Thoracic aorta (tissue), 2 donors: ENCODE results near the gene KANK4. TPM values are rescaled to one million over a fixed set of nuclear protein-coding genes. Genes with fewer than 3 reads are reported as not detected.
"Not testable (repeated sequence)": the region's sequence is repeated elsewhere in the genome, so short reads cannot be mapped to it uniquely, and the experiment has no call there.

Source experiments
- ATAC-seq: fragments of 150-250 bp; one replicate; pipeline ENCODE4 v1.8.0; 2017; ENCODE audit warnings: low read depth; ENCODE audit not compliant: insufficient number of reproducible peaks, low FRiP score
- DNase-seq: peaks from one replicate; pipeline ENCODE4 v3.0.0-alpha.2; 2020; ENCODE audit warnings: low spot score
- H3K27ac ChIP-seq, 2 donors: fragments of 200-600 bp; sonication (generic); 1 replicate in 1 of 2; 2 replicates in 1 of 2; pipeline ENCODE4 v1.5.1; 2016; ENCODE audit warnings: mild to moderate bottlenecking in 2 of 2, moderate library complexity in 2 of 2
- H3K27me3 ChIP-seq: fragments of 200-600 bp; sonication (generic); replicated peaks from 2 replicates; pipeline ENCODE4 v1.6.0; 2016; ENCODE audit warnings: mild to moderate bottlenecking; ENCODE audit not compliant: insufficient read depth
- H3K36me3 ChIP-seq: fragments of 200-600 bp; sonication (generic); one replicate; pipeline ENCODE4 v1.5.1; 2016
- H3K4me1 ChIP-seq, 2 donors: fragments of 200-600 bp; sonication (generic); 1 replicate in 1 of 2; 2 replicates in 1 of 2; pipeline versions ENCODE4 v1.5.1 to v1.6.0; 2016; ENCODE audit warnings: low read depth in 2 of 2, mild to moderate bottlenecking in 1 of 2; ENCODE audit not compliant: control insufficient read depth in 1 of 2
- H3K4me3 ChIP-seq: fragments of 200-600 bp; sonication (generic); 2 replicates; pipeline ENCODE4 v1.5.1; 2016; ENCODE audit warnings: mild to moderate bottlenecking
- H3K9me3 ChIP-seq: fragments of 200-600 bp; sonication (generic); 2 replicates; pipeline ENCODE4 v1.5.1; 2016
- CTCF ChIP-seq: fragments of 200-600 bp; sonication (generic); IDR thresholded peaks from one replicate; pipeline ENCODE4 v1.5.1; 2019; ENCODE audit warnings: antibody characterized with exemption
- total RNA-seq, 2 donors: library from RNA; depleted of rRNA; stranded (reverse); fragments of >200 nt; gene quantifications; one replicate each; pipeline versions ENCODE4 v1.1.0 to v1.2.3, GENCODE V29; 2016

Gene KANK4
- total RNA-seq, 2 donors from 2014 or later = 0.28 TPM; not detected in 1

GRCh38 chr1:62241371-62242131 is 77.7 kb downstream of the KANK4 start:
- no peaks in the 10 kb centered on the region for H3K27me3 ChIP-seq
- no peak for DNase-seq
- H3K36me3 ChIP-seq = no peaks in the 10 kb centered on the region
- H3K4me3 ChIP-seq = no peak overlapping the region
- no peak for ATAC-seq
- no peaks in the 10 kb centered on the region for H3K9me3 ChIP-seq
- H3K27ac ChIP-seq = no peak overlapping the region
- no peaks in the 10 kb centered on the region for H3K4me1 ChIP-seq
- no peak for TF ChIP-seq CTCF

GRCh38 chr1:62240651-62241370 is 78.4 kb downstream of the KANK4 start:
- Histone ChIP-seq H3K27ac (no peak overlapping the region), H3K36me3 (no peaks in the 10 kb centered on the region), H3K4me1 (no peaks in the 10 kb centered on the region), H3K27me3 (no peaks in the 10 kb centered on the region), H3K4me3 (no peak overlapping the region), H3K9me3 (no peaks in the 10 kb centered on the region)
- ATAC-seq (no peak), DNase-seq (no peak)
- TF ChIP-seq CTCF = no peak

GRCh38 chr1:62239652-62240403 is 79.4 kb downstream of the KANK4 start:
- not testable (repeated sequence) for ATAC-seq, H3K9me3 ChIP-seq, H3K27ac ChIP-seq, H3K4me3 ChIP-seq, H3K27me3 ChIP-seq, DNase-seq, H3K36me3 ChIP-seq, H3K4me1 ChIP-seq

GRCh38 chr1:62238507-62238906 is 80.7 kb downstream of the KANK4 start:
- no peaks in the 10 kb centered on the region for H3K4me1 ChIP-seq
- no peak for DNase-seq
- H3K4me3 ChIP-seq = no peak overlapping the region
- no peak for TF ChIP-seq CTCF
- no peaks in the 10 kb centered on the region for H3K36me3 ChIP-seq
- no peak for ATAC-seq
- no peak overlapping the region for H3K27ac ChIP-seq
- no peaks in the 10 kb centered on the region for H3K9me3 ChIP-seq
- no peaks in the 10 kb centered on the region for H3K27me3 ChIP-seq

DNA sequence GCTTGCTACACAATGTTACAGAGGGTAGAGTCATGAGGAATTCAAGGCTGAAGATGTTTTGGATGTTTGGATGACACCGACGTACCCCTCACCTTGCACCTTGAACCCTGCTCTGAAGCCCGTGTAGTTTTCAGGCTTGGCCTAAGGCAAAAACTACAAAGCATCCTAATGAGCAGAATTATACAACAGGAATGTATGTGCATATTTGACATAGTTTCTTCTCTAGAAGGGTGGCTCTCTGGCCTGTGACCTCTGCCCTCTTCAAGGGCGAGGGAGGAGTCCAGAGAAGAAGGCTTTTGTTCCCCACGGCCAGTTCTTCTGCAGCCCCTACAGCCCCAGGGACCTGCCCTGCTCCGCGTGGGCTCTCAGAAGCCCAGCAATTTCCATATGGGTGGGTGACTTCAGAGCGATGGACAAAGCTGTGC is 81.3 kb downstream of the KANK4 start:
- DNase-seq = no peak
- Histone ChIP-seq H3K27ac (no peak overlapping the region), H3K36me3 (no peaks in the 10 kb centered on the region), H3K4me3 (no peak overlapping the region), H3K4me1 (no peaks in the 10 kb centered on the region), H3K27me3 (no peaks in the 10 kb centered on the region), H3K9me3 (no peaks in the 10 kb centered on the region)
- no peak for ATAC-seq
- no peak for TF ChIP-seq CTCF
